Hepatocyte (in vitro differentiated cells): ENCODE measurements around the gene ALDOB. TPM values are rescaled to one million over a fixed set of nuclear protein-coding genes. Genes with fewer than 3 reads are reported as not detected.

ENCODE experiments used
- DNase-seq: peaks from one replicate; pipeline ENCODE4 v3.0.0-alpha.2; 2016; ENCODE audit warnings: low spot score
- H2AFZ ChIP-seq: fragments of 200-600 bp; sonication (generic); 2 replicates; pipeline ENCODE4 v1.6.0; 2016; ENCODE audit warnings: antibody characterized with exemption, mild to moderate bottlenecking
- H3K27ac ChIP-seq: fragments of 200-600 bp; sonication (generic); 2 replicates; pipeline ENCODE4 v1.5.1; 2016; ENCODE audit warnings: mild to moderate bottlenecking
- H3K27me3 ChIP-seq: fragments of 200-600 bp; sonication (generic); 2 replicates; pipeline ENCODE4 v1.6.1; 2016
- H3K36me3 ChIP-seq: fragments of 200-600 bp; sonication (generic); replicated peaks from 2 replicates; pipeline ENCODE4 v1.5.1; 2016; ENCODE audit warnings: low read depth; ENCODE audit not compliant: insufficient read depth
- H3K4me1 ChIP-seq: fragments of 200-600 bp; sonication (generic); 2 replicates; pipeline ENCODE4 v1.5.1; 2016; ENCODE audit warnings: mild to moderate bottlenecking, moderate library complexity; ENCODE audit not compliant: insufficient read depth
- H3K4me2 ChIP-seq: fragments of 200-600 bp; sonication (generic); 2 replicates; pipeline ENCODE4 v1.6.0; 2016
- H3K4me3 ChIP-seq: fragments of 200-600 bp; sonication (generic); 2 replicates; pipeline ENCODE4 v1.5.1; 2016; ENCODE audit warnings: mild to moderate bottlenecking
- H3K79me2 ChIP-seq: fragments of 200-600 bp; sonication (generic); 2 replicates; pipeline ENCODE4 v1.6.0; 2017; ENCODE audit warnings: mild to moderate bottlenecking
- H3K9me2 ChIP-seq: fragments of 200-600 bp; sonication (generic); replicated peaks from 2 replicates; pipeline ENCODE4 v1.6.0; 2017; ENCODE audit warnings: mild to moderate bottlenecking; ENCODE audit not compliant: insufficient read depth
- H3K9me3 ChIP-seq: fragments of 200-600 bp; sonication (generic); 2 replicates; pipeline ENCODE4 v1.5.1; 2016; ENCODE audit warnings: low read depth, mild to moderate bottlenecking
- H4K20me1 ChIP-seq: fragments of 200-600 bp; sonication (generic); 2 replicates; pipeline ENCODE4 v1.6.0; 2016; ENCODE audit warnings: mild to moderate bottlenecking; ENCODE audit not compliant: insufficient read depth, poor library complexity, severe bottlenecking
- CTCF ChIP-seq: fragments of 200-600 bp; sonication (generic); IDR thresholded peaks from 2 replicates; pipeline ENCODE4 v1.5.1; 2016; ENCODE audit warnings: antibody characterized with exemption, mild to moderate bottlenecking; ENCODE audit not compliant: poor library complexity
- EZH2 ChIP-seq: fragments of 200-600 bp; sonication (generic); IDR thresholded peaks from 2 replicates; pipeline ENCODE4 v1.6.1; 2016; ENCODE audit warnings: antibody characterized with exemption, mild to moderate bottlenecking, borderline replicate concordance
- EZH2phosphoT487 ChIP-seq: fragments of 200-600 bp; sonication (generic); IDR thresholded peaks from one replicate; pipeline ENCODE4 v1.6.1; 2018; ENCODE audit warnings: antibody characterized with exemption, mild to moderate bottlenecking, low read depth, moderate library complexity; ENCODE audit not compliant: unreplicated experiment, severe bottlenecking
- WGBS: methylation state at CpG from one replicate; pipeline ENCODE4 v1.1.6; 2016; ENCODE audit warnings: low lambda C conversion rate; ENCODE audit errors: missing lambda C conversion rate; 5-methylcytosine and 5-hydroxymethylcytosine counted together
- polyA plus RNA-seq: library from polyadenylated mRNA; unstranded; fragments of >200 nt; fragmentation: Nextera tagmentation; extraction: Ambion mirVana; gene quantifications from 2 replicates; pipeline ENCODE4 v1.2.1, GENCODE V29; 2016
- total RNA-seq: library from RNA; depleted of rRNA; stranded (reverse); fragments of >200 nt; gene quantifications from 2 replicates; pipeline ENCODE4 v1.2.3, GENCODE V29; 2014

Gene ALDOB
- total and polyA plus RNA-seq, 2 experiments from 2014 or later, result 71.6 to 236 TPM

DNA sequence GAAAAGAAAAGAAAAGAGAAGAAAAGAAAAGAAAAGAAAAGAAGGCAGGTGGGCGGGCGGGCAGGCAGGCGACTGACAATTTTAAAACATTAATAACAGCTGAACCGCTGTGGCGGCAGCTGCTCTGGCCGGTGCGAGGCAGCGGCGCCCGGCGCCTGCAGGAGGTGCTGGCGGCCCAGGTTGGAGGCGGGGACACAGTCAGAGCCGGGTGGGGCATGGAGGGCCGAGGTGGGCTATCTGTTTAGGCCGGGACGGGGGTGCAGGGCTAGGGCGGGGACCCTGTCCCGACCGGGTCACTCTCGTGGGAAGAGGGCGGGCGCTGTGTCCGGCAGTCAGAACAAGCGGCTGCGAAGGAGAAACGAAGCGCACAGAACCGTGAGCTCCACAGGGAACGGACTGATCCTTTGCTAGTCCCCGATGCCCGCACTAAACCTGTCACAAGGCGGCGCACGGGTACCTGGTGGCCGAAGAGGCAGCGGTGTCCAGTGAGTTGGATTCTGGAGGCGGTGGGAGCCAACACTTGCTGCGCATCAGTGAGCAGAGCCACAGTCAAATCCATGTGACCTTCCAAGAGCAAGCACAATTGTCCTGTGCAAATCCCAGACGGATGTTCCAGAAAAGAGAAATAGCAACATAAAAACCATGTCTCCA, 13.6 kb upstream of the ALDOB start:
- Histone ChIP-seq H3K36me3 (no peaks in the 10 kb centered on the region), H3K27me3 (no peaks in the 10 kb centered on the region), H3K4me2 (peak overlapping the region; percentile 91), H3K4me1 (peaks cover 11% of the 10 kb centered on the region), H2AFZ (peak overlapping the region; percentile 85), H3K79me2 (no peaks in the 10 kb centered on the region), H3K9me2 (no peaks in the 10 kb centered on the region), H3K27ac (peak overlapping the region; percentile 86), H3K9me3 (no peaks in the 10 kb centered on the region), H3K4me3 (peak overlapping the region; percentile 80), H4K20me1 (no peaks in the 10 kb centered on the region)
- DNase-seq, result peak; percentile 90
- 3% methylated on average over 33 of the region's 40 CpGs for WGBS
- TF ChIP-seq CTCF (peak; percentile 68), EZH2phosphoT487 (no peak), EZH2 (no peak)

DNA sequence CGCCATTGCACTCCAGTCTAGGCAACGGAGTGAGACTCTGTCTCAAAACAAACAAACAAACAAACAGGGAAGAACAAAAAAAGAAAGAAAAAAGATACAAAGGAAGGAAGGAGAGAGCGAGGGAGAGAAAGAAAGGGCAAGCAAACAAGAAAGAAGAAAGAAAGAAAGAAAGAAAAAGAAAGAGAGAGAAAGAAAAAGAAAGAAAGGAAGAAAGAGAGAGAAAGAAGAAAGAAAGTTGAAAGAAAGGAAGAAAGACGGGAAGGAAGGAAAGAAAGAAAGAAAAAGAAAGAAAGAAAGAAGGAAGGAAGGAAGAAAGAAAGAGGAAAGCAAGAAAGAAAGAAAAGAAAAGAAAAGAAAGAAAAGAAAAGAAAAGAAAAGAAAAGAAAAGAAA, 13.1 kb upstream of the ALDOB start:
- Histone ChIP-seq H3K27ac (peak overlapping the region; percentile 86), H3K4me3 (no peak overlapping the region), H3K4me2 (peak overlapping the region; percentile 91), H3K4me1 (peaks cover 11% of the 10 kb centered on the region), H3K36me3 (no peaks in the 10 kb centered on the region), H2AFZ (peak overlapping the region; percentile 85), H3K9me2 (no peaks in the 10 kb centered on the region), H3K79me2 (no peaks in the 10 kb centered on the region), H4K20me1 (no peaks in the 10 kb centered on the region), H3K27me3 (no peaks in the 10 kb centered on the region), H3K9me3 (no peaks in the 10 kb centered on the region)
- 38% methylated on average over 2 of the region's 4 CpGs for WGBS
- no peak for TF ChIP-seq EZH2
- TF ChIP-seq CTCF, result no peak
- TF ChIP-seq EZH2phosphoT487, result no peak
- DNase-seq, result no peak

DNA sequence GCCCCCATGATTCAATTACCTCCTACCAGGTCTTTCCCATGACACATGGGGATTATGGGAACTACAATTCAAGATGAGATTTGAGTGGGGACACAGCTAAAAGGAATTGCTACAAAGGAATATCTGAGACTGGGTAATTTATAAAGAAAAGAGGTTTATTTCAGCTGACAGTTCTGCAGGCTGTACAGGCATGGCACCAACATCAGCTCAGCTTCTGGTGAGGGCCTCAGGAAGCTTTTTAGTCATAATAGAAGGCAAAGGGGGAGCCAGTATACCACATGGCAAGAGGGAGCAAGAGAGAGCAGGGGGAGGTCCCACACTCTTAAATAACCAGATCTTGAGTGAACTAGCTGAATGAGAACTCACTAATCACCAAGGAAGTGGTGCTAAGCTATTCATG, 11.2 kb upstream of the ALDOB start:
- TF ChIP-seq EZH2 (no peak), EZH2phosphoT487 (no peak), CTCF (no peak)
- no peak for DNase-seq
- peak overlapping the region; percentile 89 for H3K27ac ChIP-seq
- H3K79me2 ChIP-seq, result no peaks in the 10 kb centered on the region
- H3K27me3 ChIP-seq, result no peaks in the 10 kb centered on the region
- H2AFZ ChIP-seq, result no peak overlapping the region
- no peaks in the 10 kb centered on the region for H4K20me1 ChIP-seq
- H3K4me1 ChIP-seq, result peaks cover 17% of the 10 kb centered on the region
- H3K4me3 ChIP-seq, result no peak overlapping the region
- no peaks in the 10 kb centered on the region for H3K9me2 ChIP-seq
- H3K36me3 ChIP-seq, result no peaks in the 10 kb centered on the region
- no peak overlapping the region for H3K4me2 ChIP-seq
- no peaks in the 10 kb centered on the region for H3K9me3 ChIP-seq
